Spinal cord (tissue), 10 donors: ENCODE results near the gene RNPS1. TPM values are rescaled to one million over a fixed set of nuclear protein-coding genes. Genes with fewer than 3 reads are reported as not detected.

ENCODE experiments used
- DNase-seq, 6 donors: peaks; one replicate each; pipeline versions ENCODE4 v3.0.0 to v3.0.0-alpha.2; 2013 to 2015; ENCODE audit warnings: low spot score in 6 of 6, low read depth in 4 of 6
- H3K27ac ChIP-seq: one replicate; pipeline ENCODE4 v1.5.1; 2013; ENCODE audit warnings: low read depth, low read length, control low read depth
- H3K27me3 ChIP-seq: one replicate; pipeline ENCODE4 v1.6.1; 2013; ENCODE audit warnings: low read length; ENCODE audit not compliant: control insufficient read depth, insufficient read depth
- H3K36me3 ChIP-seq: one replicate; pipeline ENCODE4 v1.6.1; 2013; ENCODE audit warnings: low read length; ENCODE audit not compliant: control insufficient read depth, insufficient read depth
- H3K4me1 ChIP-seq: one replicate; pipeline ENCODE4 v1.6.1; 2013; ENCODE audit warnings: low read length; ENCODE audit not compliant: control insufficient read depth, insufficient read depth
- H3K4me3 ChIP-seq: one replicate; pipeline ENCODE4 v1.5.1; 2013; ENCODE audit warnings: low read depth, low read length, control low read depth
- H3K9me3 ChIP-seq: one replicate; pipeline ENCODE4 v1.6.1; 2013; ENCODE audit warnings: low read length; ENCODE audit not compliant: control insufficient read depth, insufficient read depth
- WGBS: methylation state at CpG from one replicate; pipeline ENCODE4 v1.1.5; 2013; ENCODE audit warnings: missing lambda C conversion rate; ENCODE audit not compliant: insufficient coverage; 5-methylcytosine and 5-hydroxymethylcytosine counted together
- polyA plus RNA-seq, 2 donors: library from polyadenylated mRNA; unstranded; fragments of 120-200 nt; gene quantifications; one replicate each; pipeline ENCODE4 v1.2.1, GENCODE V29; 2013; ENCODE audit not compliant: insufficient read length in 2 of 2
- total RNA-seq, 2 donors: library from RNA; depleted of rRNA in 1 of 2; stranded (reverse); fragments of 120-200 nt in 1 of 2; fragments of >200 nt in 1 of 2; gene quantifications; one replicate each; pipeline versions ENCODE4 v1.2.3 to v1.2.4, GENCODE V29; 2013 to 2014
- donor health status: healthy.

RNPS1 gene
- total and polyA plus RNA-seq, 4 donors = 72.7 to 285 (median 187) TPM

DNA sequence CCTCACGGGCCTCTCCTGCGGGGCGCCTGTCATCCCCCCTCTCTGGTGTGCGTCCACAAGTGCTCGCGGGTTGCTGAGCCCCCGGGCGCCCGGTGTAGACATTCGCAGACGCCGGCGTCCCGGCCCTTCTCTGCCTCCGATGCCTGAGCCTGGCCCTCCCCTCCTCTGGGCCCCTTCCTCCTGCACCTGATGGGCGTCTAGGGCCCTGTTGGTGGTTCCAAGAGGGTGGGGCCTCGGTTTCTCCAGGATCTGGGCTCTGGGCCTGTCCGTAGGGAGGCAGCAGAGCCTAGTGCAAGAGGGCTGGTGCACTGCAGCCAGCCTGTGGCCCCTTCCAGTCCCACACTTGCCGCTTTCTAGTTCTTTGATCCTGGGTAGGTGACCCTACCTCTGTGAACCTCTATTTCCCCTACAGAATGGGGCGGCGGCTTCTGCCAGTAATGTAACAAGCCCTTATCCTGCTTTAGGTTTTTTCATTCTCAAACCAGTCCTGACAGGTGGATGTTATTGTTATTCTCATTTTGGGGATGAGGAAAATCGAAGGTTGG is 43.9 kb downstream of the RNPS1 start:
- peaks cover 22% of the 10 kb centered on the region for H3K4me1 ChIP-seq
- H3K9me3 ChIP-seq = no peaks in the 10 kb centered on the region
- peak overlapping the region; percentile 82 for H3K4me3 ChIP-seq
- peak in 2 of 6 donors; percentile 26 to 54 for DNase-seq
- 3% methylated on average over 20 of the region's 22 CpGs for WGBS
- H3K36me3 ChIP-seq = peaks cover 35% of the 10 kb centered on the region
- H3K27me3 ChIP-seq = no peaks in the 10 kb centered on the region
- H3K27ac ChIP-seq = peak overlapping the region; percentile 84

GRCh38 chr16:2223221-2223941 is 44.5 kb downstream of the RNPS1 start, which contains the start of gene E4F1:
Gene E4F1, plus strand, starts transcription at chr16:2223591. Its CDS starts 23 bp downstream, at chr16:2223614.
- Histone ChIP-seq H3K27ac (peak within 1 kb of the TSS; percentile 90), H3K9me3 (no peaks in the 10 kb centered on the region)
- WGBS = 0% methylated on average over 82 of the region's 82 CpGs

GRCh38 chr16:2216330-2216729 is 51.6 kb downstream of the RNPS1 start:
- DNase-seq = no peak
- 100% methylated on average over 2 of the region's 4 CpGs for WGBS
- Histone ChIP-seq H3K4me1 (peaks cover 26% of the 10 kb centered on the region), H3K4me3 (no peak overlapping the region), H3K27me3 (no peaks in the 10 kb centered on the region), H3K27ac (no peak overlapping the region), H3K9me3 (no peaks in the 10 kb centered on the region), H3K36me3 (peaks cover 20% of the 10 kb centered on the region)

More at GRCh38 chr16:2223221-2223941, 44.5 kb downstream of the RNPS1 start, which contains the start of gene E4F1:
- Histone ChIP-seq H3K4me1 (peaks cover 22% of the 10 kb centered on the region), H3K4me3 (peak within 1 kb of the TSS; percentile 82), H3K27me3 (no peaks in the 10 kb centered on the region), H3K36me3 (peaks cover 28% of the 10 kb centered on the region)
- peak; percentile 89 to 99 (median 98) for DNase-seq

GRCh38 chr16:2214719-2214968 is 53.3 kb downstream of the RNPS1 start, which contains the start of gene PGP:
Gene PGP, minus strand, starts transcription at chr16:2214840. Its CDS starts 63 bp downstream, at chr16:2214777.
- 0% methylated on average over 48 of the region's 48 CpGs for WGBS

DNA sequence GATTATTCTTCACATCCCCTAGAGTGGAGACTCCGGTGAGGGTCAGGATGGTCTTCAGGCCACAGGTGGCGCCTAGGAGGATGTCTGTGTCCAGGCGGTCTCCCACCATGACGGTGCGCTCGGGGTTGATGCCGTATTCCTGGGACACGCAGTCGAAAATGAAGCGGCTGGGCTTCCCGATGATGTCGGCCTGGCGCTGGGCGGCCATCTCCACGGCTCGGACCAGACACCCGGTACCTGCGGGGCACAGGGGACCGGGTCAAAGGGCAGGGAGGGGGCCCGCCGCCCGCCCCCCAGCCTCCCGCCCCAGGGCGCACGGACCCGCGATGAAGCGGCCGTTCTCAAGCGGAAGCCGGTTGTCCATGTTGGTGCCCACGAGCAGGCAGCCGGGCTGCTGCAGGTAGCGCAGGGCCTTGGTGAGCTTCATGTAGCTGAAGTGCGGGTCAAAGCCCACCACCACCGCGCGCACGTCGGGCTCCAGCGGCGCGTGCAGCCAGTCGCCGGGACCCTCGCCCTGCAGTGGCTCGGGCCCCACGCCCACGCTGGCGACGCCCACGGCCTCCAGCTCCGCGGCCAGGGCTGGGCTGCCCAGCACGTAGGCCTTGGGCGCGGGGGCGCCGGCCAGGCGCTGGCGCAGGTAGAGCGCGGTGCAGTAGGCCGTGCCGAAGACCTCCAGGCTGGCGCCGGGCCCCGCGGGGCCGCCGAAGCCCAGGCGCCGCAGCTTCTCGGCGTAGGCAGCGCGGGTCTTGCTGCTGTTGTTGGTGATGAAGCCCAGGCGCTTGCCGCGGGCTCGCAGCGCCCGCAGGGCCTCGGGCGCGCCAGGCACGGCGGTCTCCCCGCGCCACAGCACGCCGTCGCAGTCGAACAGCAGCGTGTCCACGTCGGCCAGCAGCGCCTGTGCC is 53.9 kb downstream of the RNPS1 start:
- peaks cover 35% of the 10 kb centered on the region for H3K4me1 ChIP-seq
- WGBS = under 1% methylated on average over 98 of the region's 98 CpGs
- no peaks in the 10 kb centered on the region for H3K9me3 ChIP-seq
- no peaks in the 10 kb centered on the region for H3K27me3 ChIP-seq
- H3K4me3 ChIP-seq = peak overlapping the region; percentile 44
- peaks cover 42% of the 10 kb centered on the region for H3K36me3 ChIP-seq
- DNase-seq = no peak
- no peak overlapping the region for H3K27ac ChIP-seq

More at GRCh38 chr16:2214719-2214968, 53.3 kb downstream of the RNPS1 start, which contains the start of gene PGP:
- Histone ChIP-seq H3K4me3 (peak within 1 kb of the TSS; percentile 59), H3K4me1 (peaks cover 35% of the 10 kb centered on the region), H3K27ac (peak within 1 kb of the TSS; percentile 91), H3K9me3 (no peaks in the 10 kb centered on the region), H3K36me3 (peaks cover 37% of the 10 kb centered on the region), H3K27me3 (no peaks in the 10 kb centered on the region)
- peak in 1 of 6 donors; percentile 93 for DNase-seq

- Histone ChIP-seq H3K27ac (no peak overlapping the region), H3K4me3 (peak overlapping the region; percentile 44), H3K27me3 (no peaks in the 10 kb centered on the region), H3K4me1 (peaks cover 40% of the 10 kb centered on the region), H3K9me3 (no peaks in the 10 kb centered on the region), H3K36me3 (peaks cover 57% of the 10 kb centered on the region)
- WGBS = 80% methylated on average over 18 of the region's 19 CpGs
- DNase-seq = no peak
Measured at GRCh38 chr16:2212362-2213324, 55.3 kb downstream of the RNPS1 start.

GRCh38 chr16:2211923-2212347 is 56.0 kb downstream of the RNPS1 start:
- H3K36me3 ChIP-seq = peaks cover 64% of the 10 kb centered on the region
- H3K4me3 ChIP-seq = no peak overlapping the region
- no peak overlapping the region for H3K27ac ChIP-seq
- no peaks in the 10 kb centered on the region for H3K9me3 ChIP-seq
- H3K4me1 ChIP-seq = peaks cover 43% of the 10 kb centered on the region
- WGBS = 84% methylated on average over 8 of the region's 11 CpGs
- DNase-seq = no peak
- no peaks in the 10 kb centered on the region for H3K27me3 ChIP-seq

DNA sequence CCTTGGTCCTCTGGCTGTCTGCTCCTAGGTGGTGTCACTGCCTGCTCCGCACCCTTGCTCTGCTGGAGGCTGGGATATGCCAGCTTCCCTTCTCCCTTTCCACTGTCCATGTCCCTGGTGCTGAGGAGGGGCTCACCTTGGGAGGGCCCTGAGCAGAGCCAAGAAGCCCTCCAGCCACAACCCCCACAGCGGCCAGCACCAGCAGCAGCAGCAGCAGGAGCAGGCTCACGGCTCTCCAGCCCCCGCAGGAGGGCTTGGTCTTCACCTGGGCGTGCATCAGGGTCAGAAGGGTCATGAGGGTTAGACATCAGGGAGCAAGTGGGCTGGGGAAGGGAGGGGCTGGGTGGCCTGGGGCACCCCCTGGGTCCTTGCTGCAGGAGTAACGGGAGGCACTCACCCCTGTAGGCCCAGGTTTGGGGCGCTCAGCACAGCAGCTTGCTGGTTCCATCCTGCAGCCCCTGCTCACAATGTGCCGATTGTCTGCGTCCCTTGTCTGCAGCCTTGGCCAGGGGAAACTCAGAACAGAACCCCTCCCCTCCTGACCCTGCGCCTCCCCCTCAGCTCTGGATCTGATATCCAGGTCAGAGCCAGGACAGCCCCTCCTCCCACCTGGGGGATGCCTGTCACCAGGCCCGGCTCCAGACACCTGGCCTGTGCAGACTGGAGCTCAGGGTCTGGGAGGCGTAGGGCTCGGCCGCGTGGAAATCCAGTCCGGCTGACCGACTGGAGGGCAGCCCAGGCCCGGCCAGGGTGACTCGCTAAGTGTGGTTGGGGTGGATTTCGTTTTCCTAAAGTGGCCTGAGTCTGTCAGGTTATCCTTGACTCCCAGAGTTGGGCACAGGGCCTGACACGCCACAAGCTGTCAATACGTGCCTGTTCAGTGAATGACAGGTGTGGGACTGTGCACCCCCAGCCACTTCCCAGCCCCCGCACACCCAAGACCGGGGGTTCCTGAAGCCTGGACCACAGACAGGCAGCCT is 57.2 kb downstream of the RNPS1 start, which contains the start of gene BRICD5:
BRICD5 (minus strand) TSS at position 478 of the 980 bp plus-strand sequence; CDS start at position 448, 30 bp downstream.
- no peaks in the 10 kb centered on the region for H3K9me3 ChIP-seq
- peaks cover 56% of the 10 kb centered on the region for H3K4me1 ChIP-seq
- 68% methylated on average over 22 of the region's 24 CpGs for WGBS
- no peaks in the 10 kb centered on the region for H3K27me3 ChIP-seq
- no peak for DNase-seq
- no peak within 1 kb of the TSS for H3K27ac ChIP-seq
- no peak within 1 kb of the TSS for H3K4me3 ChIP-seq
- H3K36me3 ChIP-seq = peaks cover 73% of the 10 kb centered on the region
